ENCODE results near the gene CALN1. TPM values are rescaled to one million over a fixed set of nuclear protein-coding genes. Genes with fewer than 3 reads are reported as not detected.

CALN1 gene
- total RNA-seq, 2 donors from 2014 or later = 4.3 to 6.9 TPM

GRCh38 chr7:72292118-72292517 lies 120.0 kb downstream of the CALN1 start:
- Mint-ChIP-seq H3K4me1 (peaks cover 10% of the 10 kb centered on the region), H3K9me3 (peaks cover 14% of the 10 kb centered on the region), H3K4me3 (no peak overlapping the region), H3K27me3 (ENCODE audit: insufficient read depth) (no peaks in the 10 kb centered on the region), H3K27ac (no peak overlapping the region), H3K36me3 (ENCODE audit: low read depth) (no peaks in the 10 kb centered on the region)
- peak; percentile 34 for TF ChIP-seq CTCF (conservative IDR thresholded peaks at IDR 0.05)
- peak overlapping the region; percentile 1 for H3K4me3 ChIP-seq (ENCODE audit: low read length)
- no peaks in the 10 kb centered on the region for H3K4me1 ChIP-seq (ENCODE audit: control insufficient read depth, insufficient read depth, low read length)
- no peaks in the 10 kb centered on the region for H3K27me3 ChIP-seq (ENCODE audit: control insufficient read depth, insufficient read depth, low read length, poor library complexity, severe bottlenecking)
- 93 to 100% methylated on average over 1 to 3 of the region's 3 CpGs for WGBS, 2 experiments (ENCODE audit: insufficient coverage in 1 of 2, insufficient read length in 1 of 2)
- H3K9me3 ChIP-seq (ENCODE audit: control insufficient read depth, low read length) = peaks cover 26% of the 10 kb centered on the region
- no peak overlapping the region for H3K9ac ChIP-seq (ENCODE audit: extremely low read depth, low read length, poor library complexity, severe bottlenecking)
- H3K36me3 ChIP-seq (ENCODE audit: control insufficient read depth, insufficient read depth, low read length) = no peaks in the 10 kb centered on the region
- no peak overlapping the region for H3K27ac ChIP-seq (ENCODE audit: low read depth, low read length)
- DNase-seq = no peak

GRCh38 chr7:72286519-72286918 lies 125.6 kb downstream of the CALN1 start:
- no peaks in the 10 kb centered on the region for H3K27me3 Mint-ChIP-seq (ENCODE audit: insufficient read depth)
- H3K36me3 ChIP-seq (ENCODE audit: control insufficient read depth, insufficient read depth, low read length) = no peaks in the 10 kb centered on the region
- H3K27me3 ChIP-seq (ENCODE audit: control insufficient read depth, insufficient read depth, low read length, poor library complexity, severe bottlenecking) = no peaks in the 10 kb centered on the region
- no peak for TF ChIP-seq CTCF (conservative IDR thresholded peaks at IDR 0.05)
- no peaks in the 10 kb centered on the region for H3K4me1 Mint-ChIP-seq
- H3K36me3 Mint-ChIP-seq (ENCODE audit: low read depth) = no peaks in the 10 kb centered on the region
- no peak overlapping the region for H3K27ac Mint-ChIP-seq
- H3K4me3 ChIP-seq (ENCODE audit: low read length) = no peak overlapping the region
- peaks cover 28% of the 10 kb centered on the region for H3K9me3 ChIP-seq (ENCODE audit: control insufficient read depth, low read length)
- no peak overlapping the region for H3K9ac ChIP-seq (ENCODE audit: extremely low read depth, low read length, poor library complexity, severe bottlenecking)
- H3K9me3 Mint-ChIP-seq = peaks cover 8% of the 10 kb centered on the region
- H3K4me3 Mint-ChIP-seq = no peak overlapping the region
- no peaks in the 10 kb centered on the region for H3K4me1 ChIP-seq (ENCODE audit: control insufficient read depth, insufficient read depth, low read length)
- no peak for DNase-seq
- H3K27ac ChIP-seq (ENCODE audit: low read depth, low read length) = no peak overlapping the region
- WGBS, 2 experiments (ENCODE audit: insufficient coverage in 1 of 2, insufficient read length in 1 of 2) = 82 to 89% methylated on average over 1 of the region's 1 CpG

GRCh38 chr7:72283309-72283708 lies 128.8 kb downstream of the CALN1 start:
- no peak for DNase-seq
- no peaks in the 10 kb centered on the region for H3K36me3 ChIP-seq (ENCODE audit: control insufficient read depth, insufficient read depth, low read length)
- H3K9me3 Mint-ChIP-seq = peaks cover 2% of the 10 kb centered on the region
- H3K4me1 Mint-ChIP-seq = no peaks in the 10 kb centered on the region
- no peaks in the 10 kb centered on the region for H3K27me3 Mint-ChIP-seq (ENCODE audit: insufficient read depth)
- no peak overlapping the region for H3K27ac Mint-ChIP-seq
- TF ChIP-seq CTCF (conservative IDR thresholded peaks at IDR 0.05) = no peak
- H3K4me3 Mint-ChIP-seq = no peak overlapping the region
- WGBS, 2 experiments (ENCODE audit: insufficient coverage in 1 of 2, insufficient read length in 1 of 2) = 82 to 90% methylated on average over 1 of the region's 1 CpG
- no peaks in the 10 kb centered on the region for H3K4me1 ChIP-seq (ENCODE audit: control insufficient read depth, insufficient read depth, low read length)
- H3K36me3 Mint-ChIP-seq (ENCODE audit: low read depth) = no peaks in the 10 kb centered on the region
- H3K9ac ChIP-seq (ENCODE audit: extremely low read depth, low read length, poor library complexity, severe bottlenecking) = no peak overlapping the region
- peaks cover 17% of the 10 kb centered on the region for H3K9me3 ChIP-seq (ENCODE audit: control insufficient read depth, low read length)
- H3K4me3 ChIP-seq (ENCODE audit: low read length) = no peak overlapping the region
- H3K27ac ChIP-seq (ENCODE audit: low read depth, low read length) = no peak overlapping the region
- no peaks in the 10 kb centered on the region for H3K27me3 ChIP-seq (ENCODE audit: control insufficient read depth, insufficient read depth, low read length, poor library complexity, severe bottlenecking)

Measured in endodermal cell (in vitro differentiated cells).